ENCODE results near the gene PRH1.

- TF ChIP-seq CTCF (IDR thresholded peaks at IDR 0.05) (no peak), POLR2A (IDR thresholded peaks at IDR 0.05) (no peak)
Observed at GRCh38 chr12:10842862-10843261, 41.2 kb downstream of the PRH1 start.
